Measurements from ENCODE around the gene PHF21A. TPM values are rescaled to one million over a fixed set of nuclear protein-coding genes. Genes with fewer than 3 reads are reported as not detected.
A peak's percentile ranks its signal among the peaks of the same experiment; 100 is the strongest.

The PHF21A gene
- total and polyA plus RNA-seq, 12 donors, result 9.6 to 48.0 (median 35.9) TPM

GRCh38 chr11:45884596-45885185, 236.6 kb downstream of the PHF21A start:
- WGBS, 2 donors, result 86 to 90% methylated on average over 10 of the region's 10 CpGs
- ATAC-seq, result no peak
- no peak for DNase-seq
- Histone ChIP-seq H3K9me3 (no peaks in the 10 kb centered on the region), H3K27me3 (peaks cover 0 to 13% (median 0%) of the 10 kb centered on the region in 7 donors), H3K36me3 (peaks cover 0 to 40% (median 22%) of the 10 kb centered on the region in 9 donors), H3K4me1 (peaks cover 0 to 23% (median 10%) of the 10 kb centered on the region in 9 donors), H3K27ac (no peak overlapping the region), H3K4me3 (peak overlapping the region in 1 of 10 donors; percentile 55)
- TF ChIP-seq CTCF (IDR thresholded peaks at IDR 0.05), result no peak
- intact Hi-C loops (cut with DNase I), result no loop called here

Other genes starting within 250 kb of the PHF21A start
- 1 to 10 TPM; 4.4 to 8.0 (median 6.5) TPM for gene MAPK8IP1, start 235.8 kb downstream of the PHF21A start, total RNA-seq
- 1 to 10 TPM; 2.6 to 3.1 TPM for gene MAPK8IP1, start 235.8 kb downstream of the PHF21A start, polyA plus RNA-seq
- under 1 TPM in 3 of 10 donors, not detected in 7; 0.38 to 0.55 (median 0.39) TPM for gene FREY1, start 214.2 kb downstream of the PHF21A start, total RNA-seq
- gene FREY1, start 214.2 kb downstream of the PHF21A start, polyA plus RNA-seq, result under 1 TPM; 0.22 to 0.59 TPM
- 10 to 100 TPM; 10.8 to 17.8 (median 13.6) TPM for gene PEX16, start 203.6 kb downstream of the PHF21A start, total RNA-seq
- gene PEX16, start 203.6 kb downstream of the PHF21A start, polyA plus RNA-seq, result 10 to 100 TPM; 20.1 to 25.4 TPM
- under 1 TPM in 1 of 10 donors, not detected in 9; 0.42 TPM for gene LARGE2, start 198.8 kb downstream of the PHF21A start, total RNA-seq
- gene LARGE2, start 198.8 kb downstream of the PHF21A start, polyA plus RNA-seq, result under 1 TPM in 1 of 2 donors, not detected in 1; 0.23 TPM
- gene CREB3L1, start 156.2 kb upstream of the PHF21A start, total RNA-seq, result 100 to 1,000 TPM in 1 of 10 donors, 10 to 100 TPM in 9; 14.9 to 127 (median 36.1) TPM
- 10 to 100 TPM in 1 of 2 donors, 1 to 10 TPM in 1; 9.7 to 49.5 TPM for gene CREB3L1, start 156.2 kb upstream of the PHF21A start, polyA plus RNA-seq
- gene DGKZ, start 226.0 kb upstream of the PHF21A start, total RNA-seq, result 10 to 100 TPM; 46.4 to 77.9 (median 60.1) TPM
- gene DGKZ, start 226.0 kb upstream of the PHF21A start, polyA plus RNA-seq, result 100 to 1,000 TPM in 1 of 2 donors, 10 to 100 TPM in 1; 31.9 to 107 TPM

Measured in heart right ventricle (tissue), 16 donors.